Skin of body (tissue), 2 donors: ENCODE measurements around the gene SBF2. TPM values are rescaled to one million over a fixed set of nuclear protein-coding genes. Genes with fewer than 3 reads are reported as not detected.

ENCODE experiments used
- DNase-seq: peaks from one replicate; lab custom pipeline; 2025; lab: John Stamatoyannopoulos, UW
- total RNA-seq: library from RNA; depleted of rRNA; stranded (reverse); fragments of >200 nt; gene quantifications from one replicate; pipeline ENCODE4 v1.2.3, GENCODE V29; 2014

Gene SBF2
- total RNA-seq, 1 donor from 2014 or later = 62.5 TPM

GRCh38 chr11:10317776-10318526 is 23.9 kb upstream of the SBF2 start:
- no peak for DNase-seq

DNA sequence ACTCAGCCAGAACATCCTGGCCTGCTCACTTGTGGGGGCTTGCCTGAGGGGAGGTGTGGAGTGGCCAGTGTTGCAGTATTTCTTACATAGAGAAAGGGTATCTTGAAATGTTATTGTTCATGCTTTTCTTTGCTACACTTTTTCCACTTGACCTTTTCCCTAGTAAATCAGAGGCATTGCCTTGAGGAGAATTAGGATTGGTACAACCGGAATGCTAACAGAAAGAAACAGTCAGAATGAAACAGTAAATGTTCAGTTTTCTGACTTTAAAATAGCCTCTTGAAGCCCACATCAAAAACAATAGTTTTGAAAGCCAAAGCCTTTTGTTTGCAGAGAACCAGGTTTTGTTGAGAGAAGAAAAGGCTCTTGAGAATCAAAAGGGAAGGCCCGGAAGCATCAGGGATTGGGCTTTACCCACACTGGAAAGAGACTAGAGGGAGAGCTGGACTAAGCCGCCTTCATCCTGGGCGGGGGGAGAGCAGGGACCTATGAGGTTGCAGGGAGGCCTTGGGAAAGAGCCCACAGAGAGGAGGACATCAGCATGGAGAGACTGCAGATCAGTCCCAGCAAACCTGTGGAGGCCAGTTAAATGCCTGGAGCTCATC is 23.2 kb upstream of the SBF2 start:
- DNase-seq = no peak

GRCh38 chr11:10315083-10315482 is 21.1 kb upstream of the SBF2 start:
- DNase-seq = no peak

GRCh38 chr11:10314199-10315072 is 20.4 kb upstream of the SBF2 start:
- no peak for DNase-seq

DNA sequence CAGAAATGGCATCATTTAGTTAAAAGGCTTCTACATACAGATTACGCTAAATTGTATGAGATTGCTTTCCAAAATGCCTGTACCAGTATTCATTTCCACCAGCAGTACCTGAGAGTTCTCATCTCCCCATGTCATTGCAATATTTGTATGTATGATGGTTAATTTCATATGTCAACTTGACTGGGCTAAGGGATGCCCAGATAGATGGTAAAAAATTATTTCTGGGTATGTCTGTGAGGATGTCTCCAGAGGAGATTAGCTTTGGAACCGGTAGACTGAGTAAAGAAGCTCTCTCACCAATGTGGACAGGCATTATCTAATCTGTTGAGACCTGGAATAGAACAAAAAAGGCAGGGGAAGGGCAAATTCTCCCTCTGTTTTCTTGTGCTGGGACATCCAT is 17.8 kb upstream of the SBF2 start:
- no peak for DNase-seq

DNA sequence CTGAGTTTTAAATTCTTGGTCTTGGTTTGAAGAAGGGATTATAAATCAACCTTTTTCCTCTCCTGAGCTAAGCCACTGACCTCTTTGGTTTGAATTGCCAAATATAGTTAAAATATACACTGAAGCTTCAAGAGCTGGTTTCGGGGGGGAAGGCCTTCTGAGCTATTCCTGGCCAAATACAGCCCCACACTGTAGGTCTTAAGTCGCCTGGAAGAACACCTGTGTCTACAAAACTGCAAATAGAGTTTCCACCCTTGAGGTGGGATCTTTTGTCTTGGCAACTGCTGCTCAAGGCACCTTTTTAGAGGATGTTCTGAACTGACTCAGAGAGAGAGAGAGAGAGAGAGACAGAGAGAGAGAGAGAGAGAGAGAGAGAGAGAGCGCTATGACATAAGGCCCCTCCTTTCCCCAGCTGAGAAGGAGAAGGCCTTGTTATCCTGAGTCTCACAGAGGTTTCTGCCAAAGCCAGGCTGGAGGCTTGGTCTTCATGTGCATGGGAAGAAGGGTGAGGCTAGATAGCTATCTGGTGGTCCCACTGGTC is 16.4 kb upstream of the SBF2 start:
- DNase-seq = no peak

DNA sequence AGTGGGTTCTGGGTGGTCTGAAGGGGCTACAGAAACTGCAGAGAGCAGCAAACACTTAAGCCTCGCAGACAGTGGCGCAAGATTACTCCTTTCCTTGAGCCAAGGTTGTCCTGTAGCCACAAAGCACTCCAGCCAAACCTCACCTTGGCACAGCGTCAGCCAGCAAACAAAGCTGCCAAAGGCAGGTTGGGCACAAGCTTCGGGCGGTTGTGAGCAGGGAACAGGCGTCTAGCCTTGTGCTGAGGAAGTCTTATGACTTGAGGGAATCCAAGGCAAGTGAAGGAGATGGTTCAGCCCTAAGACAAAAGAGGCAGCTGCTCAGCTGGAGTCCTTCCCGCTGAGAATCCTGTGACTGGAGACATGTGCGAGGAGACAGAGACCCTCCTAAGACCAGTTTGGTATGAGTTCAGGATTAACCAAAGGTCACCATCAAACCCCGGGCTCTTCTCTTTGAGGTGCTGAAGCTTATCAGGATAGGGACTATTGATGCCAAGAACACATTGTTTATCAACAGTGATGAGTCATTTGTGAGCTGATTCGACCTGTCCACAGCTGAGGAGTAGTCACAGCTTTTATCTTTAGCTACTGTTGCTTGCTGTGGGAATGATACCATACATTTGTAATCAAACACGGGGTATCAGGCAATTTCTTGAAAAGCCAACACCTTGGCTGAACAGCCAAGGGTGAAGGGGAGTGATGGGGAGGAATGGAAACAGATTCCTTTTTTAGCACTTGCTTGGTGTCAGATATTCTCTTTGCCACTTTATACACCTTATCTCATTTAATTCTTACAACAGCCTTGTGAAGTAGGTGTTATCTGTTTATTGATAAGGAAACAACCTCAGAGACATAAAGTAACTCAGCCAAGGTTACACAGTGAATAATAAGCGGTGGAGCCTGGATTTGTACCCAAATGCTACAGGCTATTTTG is 15.4 kb upstream of the SBF2 start:
- DNase-seq = no peak

- DNase-seq = no peak
These were observed 14.4 kb upstream of the SBF2 start for GRCh38 chr11:10308201-10308954.

DNA sequence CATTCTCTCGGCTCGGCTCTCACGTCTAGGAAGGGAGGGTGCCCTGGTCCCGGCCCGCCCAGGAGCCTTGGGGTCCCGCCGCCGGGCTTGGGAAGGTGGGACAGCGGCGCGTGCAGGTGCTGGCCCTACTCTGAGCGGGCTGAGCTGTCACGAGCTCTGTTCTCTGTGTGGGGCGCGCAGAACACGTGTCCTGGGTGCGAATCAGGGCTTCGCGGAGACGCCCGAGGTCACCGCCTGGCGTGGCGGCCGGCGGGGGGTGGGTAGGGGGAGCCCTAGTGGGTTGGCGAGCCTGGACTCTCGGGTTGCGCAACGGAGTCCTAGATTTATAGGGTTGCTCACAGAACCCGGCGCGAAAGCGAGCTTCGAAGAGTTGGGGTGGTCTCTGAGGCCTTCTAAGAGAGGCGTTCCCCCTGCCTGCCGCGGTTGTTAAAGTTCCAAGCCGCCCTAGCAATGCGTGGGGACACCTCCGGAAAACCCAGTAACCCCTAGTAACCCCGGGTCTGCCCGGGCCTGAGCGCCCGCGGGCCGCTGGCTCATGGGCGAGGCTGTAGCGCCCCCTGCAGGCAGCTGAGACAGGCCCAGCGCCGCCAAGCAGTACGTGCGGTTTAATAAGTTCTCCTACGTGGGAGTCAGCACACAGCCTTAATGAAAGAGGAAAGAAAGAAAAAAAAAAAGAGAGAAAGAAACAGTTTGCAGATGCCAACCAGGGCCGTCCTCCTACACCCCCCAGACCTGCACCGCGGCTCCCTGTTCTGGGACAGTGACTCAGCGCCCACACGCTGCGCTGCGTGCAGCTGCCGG is 13.6 kb upstream of the SBF2 start:
- peak; percentile 73 for DNase-seq

DNA sequence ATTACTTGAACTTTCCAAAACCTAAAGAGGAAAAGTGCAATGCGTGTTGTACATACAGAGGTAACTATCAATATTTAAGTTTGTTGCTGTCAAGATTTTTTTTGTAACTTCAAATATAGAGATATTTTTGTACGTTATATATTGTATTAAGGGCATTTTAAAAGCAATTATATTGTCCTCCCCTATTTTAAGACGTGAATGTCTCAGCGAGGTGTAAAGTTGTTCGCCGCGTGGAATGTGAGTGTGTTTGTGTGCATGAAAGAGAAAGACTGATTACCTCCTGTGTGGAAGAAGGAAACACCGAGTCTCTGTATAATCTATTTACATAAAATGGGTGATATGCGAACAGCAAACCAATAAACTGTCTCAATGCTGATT is 13.0 kb upstream of the SBF2 start:
- no peak for DNase-seq

- DNase-seq = no peak
These were observed 12.2 kb upstream of the SBF2 start for GRCh38 chr11:10305964-10306918.

- no peak for DNase-seq
These were observed 11.4 kb upstream of the SBF2 start for GRCh38 chr11:10305262-10305963.

DNA sequence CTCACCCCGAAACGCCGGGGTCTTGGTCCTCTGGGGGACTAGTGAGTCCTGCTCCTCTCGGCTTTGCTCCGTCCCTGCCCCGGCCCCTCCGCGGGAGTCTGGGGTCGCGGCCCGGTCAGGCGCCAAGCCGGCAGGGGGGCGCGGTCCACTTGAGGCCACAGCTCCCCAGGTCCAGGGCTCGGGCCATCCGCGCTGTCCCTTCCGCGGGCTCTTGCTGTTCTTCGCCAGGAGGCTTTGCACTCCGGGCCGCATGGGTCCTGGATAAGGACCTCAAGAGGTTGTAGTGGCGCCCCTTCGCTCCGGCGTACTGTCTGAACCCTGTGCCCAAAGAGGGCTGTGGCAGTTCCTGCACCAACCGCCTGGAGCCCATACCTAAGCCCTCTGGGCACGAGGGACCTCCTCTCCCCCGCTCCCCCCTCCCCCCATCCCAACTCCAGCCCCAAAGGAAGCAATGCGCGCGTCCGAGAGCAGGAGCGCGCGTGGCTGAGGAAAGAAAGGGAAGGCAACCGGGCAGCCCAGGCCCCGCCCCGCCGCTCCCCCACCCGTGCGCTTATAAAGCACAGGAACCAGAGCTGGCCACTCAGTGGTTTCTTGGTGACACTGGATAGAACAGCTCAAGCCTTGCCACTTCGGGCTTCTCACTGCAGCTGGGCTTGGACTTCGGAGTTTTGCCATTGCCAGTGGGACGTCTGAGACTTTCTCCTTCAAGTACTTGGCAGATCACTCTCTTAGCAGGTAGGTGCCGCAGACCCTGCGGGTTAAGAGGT is 10.7 kb upstream of the SBF2 start, which contains the start of gene ADM:
Gene ADM, plus strand, starts transcription at position 579 of the 767 bp plus-strand sequence. CDS start 628 bp downstream, outside the sequence.
- DNase-seq = peak; percentile 88

DNA sequence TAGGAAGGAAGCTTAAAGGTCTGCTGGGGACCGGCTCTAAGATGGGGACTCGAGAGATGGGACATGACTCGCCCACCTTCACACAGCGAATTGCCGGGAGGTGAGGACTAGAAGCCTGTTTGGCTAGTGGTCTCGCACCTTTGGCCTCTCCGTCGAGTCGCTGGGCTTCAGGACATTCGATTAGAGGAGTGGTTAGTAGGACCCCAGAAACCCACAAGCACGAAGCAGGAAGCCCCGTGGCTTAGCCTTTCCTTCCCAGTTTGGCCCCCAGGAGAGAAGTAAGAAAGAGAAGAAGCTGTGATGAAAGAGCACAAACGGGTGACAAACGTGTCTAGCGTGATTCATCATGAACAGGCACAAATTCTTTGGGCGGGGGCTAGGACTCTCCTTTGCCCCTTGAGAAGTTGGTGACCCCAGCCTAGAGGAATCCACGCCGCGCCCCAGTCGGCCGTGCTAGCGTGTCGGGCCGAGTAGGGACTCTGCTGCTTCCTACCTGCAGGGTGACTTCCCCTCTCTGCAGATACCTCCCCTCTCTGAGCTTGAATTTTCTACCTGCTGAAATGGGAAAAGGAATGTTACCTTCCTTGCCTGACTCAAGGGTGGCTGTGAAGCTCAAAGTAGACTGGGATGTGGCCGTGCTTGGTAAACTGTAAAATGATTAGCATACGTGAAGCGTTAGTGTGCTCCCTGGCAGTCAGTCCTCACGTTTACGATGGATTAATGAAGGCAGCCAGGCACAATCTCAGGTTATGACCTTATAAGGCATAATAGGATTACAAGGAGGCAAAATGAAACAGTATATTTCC is 9.7 kb upstream of the SBF2 start:
- DNase-seq = no peak

GRCh38 chr11:10302744-10303557 is 8.9 kb upstream of the SBF2 start:
- DNase-seq = peak; percentile 44
